ENCODE measurements around the gene ASB1. TPM values are rescaled to one million over a fixed set of nuclear protein-coding genes. Genes with fewer than 3 reads are reported as not detected.

The ASB1 gene
- total RNA-seq, 2 experiments from 2014 or later, result 14.3 to 19.6 TPM

DNA sequence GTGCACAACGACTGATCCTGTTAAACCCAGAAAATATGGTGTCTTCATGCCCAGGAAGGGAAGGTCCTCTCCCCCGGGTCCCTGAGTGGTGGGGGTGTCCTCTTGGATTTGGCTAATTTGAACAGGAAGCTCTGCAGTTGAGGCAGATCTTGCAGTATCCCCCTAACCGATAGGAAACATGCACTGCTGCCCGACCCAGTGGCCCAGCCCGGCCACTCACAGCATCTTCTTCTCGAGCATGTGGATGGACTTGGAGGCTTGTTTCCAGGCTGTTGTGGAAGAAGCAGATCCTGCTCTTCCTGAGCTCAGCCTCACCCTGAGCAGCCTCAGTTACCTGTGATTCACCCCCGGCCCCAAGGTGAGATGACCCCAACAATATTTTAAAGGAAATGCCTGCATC, 46.4 kb upstream of the ASB1 start:
- Mint-ChIP-seq H3K4me3 (no peak overlapping the region), H3K27ac (no peak overlapping the region), H3K36me3 (ENCODE audit: low read depth) (peaks cover 11% of the 10 kb centered on the region), H3K27me3 (no peaks in the 10 kb centered on the region), H3K9me3 (no peaks in the 10 kb centered on the region), H3K4me1 (ENCODE audit: low read depth) (peaks cover 29% of the 10 kb centered on the region)
- ChIA-PET CTCF (no interaction called here), POLR2A (no interaction called here)
- Histone ChIP-seq H3K4me3 (ENCODE audit: low read length) (no peak overlapping the region), H3K4me1 (ENCODE audit: insufficient read depth, low read length) (peaks cover 17% of the 10 kb centered on the region), H3K27ac (ENCODE audit: low read depth in 1 of 2, low read length in 2 of 2) (no peak overlapping the region), H3K36me3 (ENCODE audit: insufficient read depth, low read length) (no peaks in the 10 kb centered on the region), H3K9me3 (ENCODE audit: control insufficient read depth in 1 of 2, insufficient read depth in 1 of 2, low read length in 2 of 2) (no peaks in the 10 kb centered on the region), H3K27me3 (ENCODE audit: control insufficient read depth in 1 of 2, insufficient read depth in 2 of 2, low read length in 2 of 2) (no peaks in the 10 kb centered on the region)
- ATAC-seq (ENCODE audit: poor library complexity), result no peak
- no peak for TF ChIP-seq CTCF (IDR thresholded peaks at IDR 0.05)
- intact Hi-C loops (cut with DNase I, micrococcal nuclease), result no loop called here
- no peak for DNase-seq

- Mint-ChIP-seq H3K4me1 (ENCODE audit: low read depth) (peaks cover 29% of the 10 kb centered on the region), H3K9me3 (no peaks in the 10 kb centered on the region), H3K27ac (no peak overlapping the region), H3K4me3 (no peak overlapping the region), H3K36me3 (ENCODE audit: low read depth) (peaks cover 11% of the 10 kb centered on the region), H3K27me3 (no peaks in the 10 kb centered on the region)
- ChIA-PET CTCF (no interaction called here), POLR2A (no interaction called here)
- Histone ChIP-seq H3K4me1 (ENCODE audit: insufficient read depth, low read length) (peaks cover 17% of the 10 kb centered on the region), H3K27me3 (ENCODE audit: control insufficient read depth in 1 of 2, insufficient read depth in 2 of 2, low read length in 2 of 2) (no peaks in the 10 kb centered on the region), H3K36me3 (ENCODE audit: insufficient read depth, low read length) (no peaks in the 10 kb centered on the region), H3K9me3 (ENCODE audit: control insufficient read depth in 1 of 2, insufficient read depth in 1 of 2, low read length in 2 of 2) (no peaks in the 10 kb centered on the region), H3K27ac (ENCODE audit: low read depth in 1 of 2, low read length in 2 of 2) (no peak overlapping the region), H3K4me3 (ENCODE audit: low read length) (no peak overlapping the region)
- ATAC-seq (ENCODE audit: poor library complexity), result no peak
- no peak for TF ChIP-seq CTCF (IDR thresholded peaks at IDR 0.05)
- DNase-seq, result no peak
- intact Hi-C loops (cut with DNase I, micrococcal nuclease), result no loop called here
These were observed 45.9 kb upstream of the ASB1 start for GRCh38 chr2:238380785-238381184.

GRCh38 chr2:238381341-238382115, 45.2 kb upstream of the ASB1 start:
- H3K27ac ChIP-seq (ENCODE audit: low read depth in 1 of 2, low read length in 2 of 2), result no peak overlapping the region
- ATAC-seq (ENCODE audit: poor library complexity) (no peak), DNase-seq (peak in 1 of 14 experiments; percentile 32)
- Mint-ChIP-seq H3K4me1 (ENCODE audit: low read depth) (peaks cover 29% of the 10 kb centered on the region), H3K4me3 (no peak overlapping the region), H3K27ac (no peak overlapping the region), H3K36me3 (ENCODE audit: low read depth) (peaks cover 11% of the 10 kb centered on the region), H3K27me3 (no peaks in the 10 kb centered on the region), H3K9me3 (no peaks in the 10 kb centered on the region)
- TF ChIP-seq CTCF (IDR thresholded peaks at IDR 0.05), result no peak
- CTCF ChIA-PET, result no interaction called here
- no peaks in the 10 kb centered on the region for H3K27me3 ChIP-seq (ENCODE audit: control insufficient read depth in 1 of 2, insufficient read depth in 2 of 2, low read length in 2 of 2)
- H3K36me3 ChIP-seq (ENCODE audit: insufficient read depth, low read length), result no peaks in the 10 kb centered on the region
- POLR2A ChIA-PET, result no interaction called here
- H3K9me3 ChIP-seq (ENCODE audit: control insufficient read depth in 1 of 2, insufficient read depth in 1 of 2, low read length in 2 of 2), result no peaks in the 10 kb centered on the region
- H3K4me3 ChIP-seq (ENCODE audit: low read length), result no peak overlapping the region
- intact Hi-C loops (cut with DNase I, micrococcal nuclease), result no loop called here
- peaks cover 17% of the 10 kb centered on the region for H3K4me1 ChIP-seq (ENCODE audit: insufficient read depth, low read length)

All from CD4-positive, alpha-beta T cell (primary cell).